SK-N-SH (cell line): Measurements from ENCODE around the gene KRT3. TPM values are rescaled to one million over a fixed set of nuclear protein-coding genes. Genes with fewer than 3 reads are reported as not detected.
"Not testable (repeated sequence)": the region's sequence is repeated elsewhere in the genome, so short reads cannot be mapped to it uniquely, and the experiment has no call there.

ENCODE experiments used
- CTCF ChIA-PET: fragments of 300-600, 350-600 bp; formaldehyde crosslinking; extraction: SDS; loops from one replicate; lab custom pipeline; 2021; lab: Yijun Ruan, JAX
- POLR2A ChIA-PET: fragments of 350-600 bp; sonication (Branson Sonifier 250); formaldehyde crosslinking; extraction: SDS; loops from one replicate; lab custom pipeline; 2020; ENCODE audit warnings: antibody characterized with exemption, inconsistent platforms; lab: Yijun Ruan, JAX
- DNase-seq: peaks from one replicate; pipeline ENCODE4 v3.0.0; 2012
- H2AFZ ChIP-seq: fragments of 200-600 bp; sonication (generic); 2 replicates; pipeline ENCODE4 v1.8.1; 2016; ENCODE audit warnings: antibody characterized with exemption, mild to moderate bottlenecking, low read depth
- H3F3A ChIP-seq: fragments of 200-600 bp; sonication (generic); replicated peaks from 2 replicates; pipeline ENCODE3; 2016; ENCODE audit warnings: antibody characterized with exemption, mild to moderate bottlenecking; ENCODE audit not compliant: insufficient read depth
- H3K27ac ChIP-seq, 2 experiments: fragments of 200-500 bp in 1 of 2; fragments of 200-600 bp in 1 of 2; sonication (Bioruptor generic) in 1 of 2; sonication (generic), shearing (Covaris generic) in 1 of 2; 2 replicates each; pipeline versions ENCODE4 v1.5.1 to v1.6.1; 2014 to 2016; ENCODE audit warnings: low read depth in 2 of 2, inconsistent platforms in 1 of 2, low read length in 1 of 2, mild to moderate bottlenecking in 1 of 2, mixed read lengths in 1 of 2
- H3K27me3 ChIP-seq: fragments of 200-600 bp; sonication (generic), shearing (Covaris generic); 2 replicates; pipeline ENCODE4 v1.6.1; 2016; ENCODE audit warnings: mixed run types; ENCODE audit not compliant: insufficient read depth
- H3K36me3 ChIP-seq, 2 experiments: fragments of 200-500 bp in 1 of 2; fragments of 200-600 bp in 1 of 2; sonication (Bioruptor generic) in 1 of 2; sonication (generic) in 1 of 2; replicated peaks in 1 of 2; 2 replicates each; pipeline versions ENCODE3 to v1.5.1; 2014 to 2016; ENCODE audit warnings: low read length in 1 of 2, mild to moderate bottlenecking in 1 of 2; ENCODE audit not compliant: insufficient read depth in 2 of 2, control insufficient read depth in 1 of 2
- H3K4me1 ChIP-seq, 2 experiments: fragments of 200-500 bp in 1 of 2; fragments of 200-600 bp in 1 of 2; sonication (Bioruptor generic) in 1 of 2; sonication (generic), shearing (Covaris generic) in 1 of 2; 2 replicates each; pipeline versions ENCODE4 v1.5.1 to v1.6.1; 2014 to 2016; ENCODE audit warnings: low read depth in 1 of 2, low read length in 1 of 2, mixed run types in 1 of 2; ENCODE audit not compliant: insufficient read depth in 2 of 2, control insufficient read depth in 1 of 2
- H3K4me2 ChIP-seq: fragments of 200-600 bp; sonication (generic), shearing (Covaris generic); 2 replicates; pipeline ENCODE4 v1.6.1; 2017; ENCODE audit warnings: mixed run types
- H3K4me3 ChIP-seq, 2 experiments: fragments of 200-500 bp in 1 of 2; fragments of 200-600 bp in 1 of 2; sonication (Bioruptor generic) in 1 of 2; sonication (generic), shearing (Covaris generic) in 1 of 2; 2 replicates each; pipeline versions ENCODE4 v1.5.1 to v1.8.1; 2014 to 2016; ENCODE audit warnings: low read depth in 2 of 2, inconsistent platforms in 1 of 2, low read length in 1 of 2, mild to moderate bottlenecking in 1 of 2, mixed read lengths in 1 of 2, moderate library complexity in 1 of 2
- H3K79me2 ChIP-seq: fragments of 200-600 bp; sonication (generic); 2 replicates; pipeline ENCODE4 v1.8.1; 2017; ENCODE audit warnings: mild to moderate bottlenecking; ENCODE audit not compliant: insufficient read depth
- H3K9ac ChIP-seq: fragments of 200-600 bp; sonication (generic); 2 replicates; pipeline ENCODE4 v1.6.1; 2017; ENCODE audit warnings: mixed run types
- H3K9me2 ChIP-seq: fragments of 200-600 bp; sonication (generic); 2 replicates; pipeline ENCODE4 v1.6.1; 2017; ENCODE audit warnings: mixed run types
- H3K9me3 ChIP-seq: fragments of 200-600 bp; sonication (generic); 2 replicates; pipeline ENCODE4 v1.6.1; 2017; ENCODE audit warnings: mixed run types, mild to moderate bottlenecking, moderate library complexity
- H4K20me1 ChIP-seq: fragments of 200-600 bp; sonication (generic); 2 replicates; pipeline ENCODE4 v1.6.1; 2017; ENCODE audit warnings: mild to moderate bottlenecking, mixed run types; ENCODE audit not compliant: insufficient read depth
- ELF1 ChIP-seq: IDR thresholded peaks from 2 replicates; pipeline ENCODE4 v1.4.0; 2012
- EP300 ChIP-seq, 2 experiments: IDR thresholded peaks; 2 replicates each; pipeline versions ENCODE4 v1.4.0 to v1.6.1; 2012; ENCODE audit warnings: borderline replicate concordance in 1 of 2, low read depth in 1 of 2, low read length in 1 of 2
- EZH2phosphoT487 ChIP-seq: fragments of 200-600 bp; sonication (generic); IDR thresholded peaks from 2 replicates; pipeline ENCODE4 v1.6.1; 2017; ENCODE audit warnings: low read depth, mixed run types, mild to moderate bottlenecking, antibody characterized with exemption, moderate library complexity, borderline replicate concordance
- FOSL2 ChIP-seq: IDR thresholded peaks from 2 replicates; pipeline ENCODE4 v1.4.0; 2012; ENCODE audit warnings: low read depth, mild to moderate bottlenecking, moderate library complexity, borderline replicate concordance
- FOXM1 ChIP-seq: IDR thresholded peaks from 2 replicates; pipeline ENCODE4 v1.4.0; 2012; ENCODE audit warnings: low read depth, mild to moderate bottlenecking
- GATA2 ChIP-seq: sonication (generic); formaldehyde crosslinking; IDR thresholded peaks from 2 replicates; pipeline ENCODE4 v1.5.0; 2020; ENCODE audit warnings: mild to moderate bottlenecking, missing genetic modification reagents
- MEF2A ChIP-seq: IDR thresholded peaks from 2 replicates; pipeline ENCODE4 v1.4.0; 2012; ENCODE audit warnings: low read depth, borderline replicate concordance
- NRF1 ChIP-seq: IDR thresholded peaks from 2 replicates; pipeline ENCODE4 v1.6.1; 2012; ENCODE audit warnings: low read depth, mild to moderate bottlenecking, low read length
- RCOR1 ChIP-seq: fragments of 150-350 bp; IDR thresholded peaks from 2 replicates; pipeline ENCODE4 v1.6.1; 2017; ENCODE audit warnings: antibody characterized with exemption, low read length
- RXRA ChIP-seq: IDR thresholded peaks from 2 replicates; pipeline ENCODE4 v1.4.0; 2012; ENCODE audit warnings: low read depth, mild to moderate bottlenecking, borderline replicate concordance
- SIN3A ChIP-seq: IDR thresholded peaks from 2 replicates; pipeline ENCODE4 v1.6.1; 2012; ENCODE audit warnings: low read depth, mild to moderate bottlenecking, low read length, moderate library complexity, borderline replicate concordance
- SMC3 ChIP-seq: IDR thresholded peaks from 2 replicates; pipeline ENCODE4 v1.6.1; 2012; ENCODE audit warnings: low read depth, low read length, improper control_type of control experiment
- TAF1 ChIP-seq: IDR thresholded peaks from 2 replicates; pipeline ENCODE4 v1.6.1; 2012; ENCODE audit warnings: low read depth, mild to moderate bottlenecking, low read length, moderate library complexity, borderline replicate concordance
- TCF12 ChIP-seq: IDR thresholded peaks from 2 replicates; pipeline ENCODE4 v1.4.0; 2012
- TEAD4 ChIP-seq: IDR thresholded peaks from 2 replicates; pipeline ENCODE4 v1.4.0; 2012; ENCODE audit warnings: mild to moderate bottlenecking, borderline replicate concordance; ENCODE audit not compliant: insufficient read depth
- YY1 ChIP-seq: IDR thresholded peaks from 2 replicates; pipeline ENCODE4 v1.4.0; 2012; ENCODE audit warnings: low read depth, mild to moderate bottlenecking
- WGBS: methylation state at CpG from one replicate; pipeline ENCODE4 v1.1.6; 2017; ENCODE audit warnings: low lambda C conversion rate; 5-methylcytosine and 5-hydroxymethylcytosine counted together
- polyA plus RNA-seq, 3 experiments: library from polyadenylated mRNA; depleted of rRNA; stranded (reverse); fragments of >200 nt; gene quantifications; 2 replicates each; pipeline ENCODE4 v1.2.3, GENCODE V29; 2012
- TF ChIP-seq, protein P1 (sequence below): IDR thresholded peaks from 2 replicates; pipeline ENCODE4 v1.4.0; 2012; ENCODE audit warnings: low read depth
- TF ChIP-seq, protein P2 (sequence below): IDR thresholded peaks from 2 replicates; pipeline ENCODE4 v1.4.0; 2012; ENCODE audit warnings: low read depth, borderline replicate concordance
- TF ChIP-seq, protein P3 (sequence below): fragments of 150-350 bp; IDR thresholded peaks from 2 replicates; pipeline ENCODE4 v1.6.1; 2016; ENCODE audit warnings: mild to moderate bottlenecking, low read depth, low read length

Gene KRT3
- polyA plus RNA-seq, 1 of the 3 experiments (the other 2 are of a cell fraction), result not detected

DNA sequence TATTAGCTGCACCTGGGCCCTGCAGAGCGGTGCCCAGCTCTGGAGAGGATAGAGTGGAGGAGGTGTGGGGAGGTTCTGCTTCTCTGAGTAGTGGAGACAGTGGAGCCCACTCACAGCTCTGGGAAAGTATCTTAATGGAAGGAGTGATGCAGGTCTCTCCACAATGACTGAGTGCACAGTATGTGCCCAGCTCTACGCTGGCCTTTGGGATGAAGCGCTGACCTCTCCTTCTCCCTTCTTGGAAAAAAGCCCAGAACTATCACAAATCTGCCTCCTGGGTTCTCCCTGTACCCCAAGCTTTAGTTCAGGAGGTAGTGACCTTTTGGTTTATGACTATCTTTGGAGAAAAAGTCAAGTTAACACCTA lies 495 bp upstream of the KRT3 start:
- CTCF ChIA-PET, result interaction anchor here (0.9 to 1.0 kb wide), 2 partner anchors 83 to 184 kb away, joined by 3 to 4 read pairs; no protein-coding TSS in a partner anchor
- WGBS, result 31% methylated on average over 2 of the region's 3 CpGs
- DNase-seq, result no peak

DNA sequence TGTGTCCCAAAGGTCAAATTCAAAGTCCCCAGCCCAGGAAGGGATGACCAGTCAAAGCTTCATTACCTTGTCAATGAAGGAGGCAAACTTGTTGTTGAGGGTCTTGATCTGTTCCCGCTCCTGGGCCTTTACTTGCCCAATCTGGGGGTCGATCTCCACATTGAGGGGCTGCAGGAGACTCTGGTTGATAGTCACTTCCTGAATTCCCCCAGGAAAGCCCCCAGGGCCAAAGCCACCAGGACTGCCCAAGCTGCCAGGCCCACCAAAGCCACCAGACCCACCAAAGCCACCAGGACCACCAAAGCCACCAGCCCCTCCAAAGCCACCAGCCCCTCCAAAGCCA lies 614 bp downstream of the KRT3 start:
- H3K4me2 ChIP-seq, H3K9me3 ChIP-seq, H3K4me3 ChIP-seq, H3K27ac ChIP-seq, DNase-seq, H3K79me2 ChIP-seq, H3K9ac ChIP-seq, H3K4me1 ChIP-seq, POLR2A ChIA-PET, H3F3A ChIP-seq, H3K9me2 ChIP-seq, H4K20me1 ChIP-seq, CTCF ChIA-PET, H3K36me3 ChIP-seq, H2AFZ ChIP-seq: not testable (repeated sequence)
- WGBS, result 21% methylated on average over 2 of the region's 2 CpGs
- peaks cover 18% of the 10 kb centered on the region; the same call in 1 of the 2 replicates for H3K27me3 ChIP-seq

More for the DNA sequence above, 495 bp upstream of the KRT3 start:
- Histone ChIP-seq H3K36me3 (no peaks in the 10 kb centered on the region), H3K4me3 (no peak overlapping the region), H3K9ac (no peak overlapping the region), H3K27ac (no peak overlapping the region), H3K9me2 (no peaks in the 10 kb centered on the region), H3K4me1 (no peaks in the 10 kb centered on the region), H3F3A (peaks cover 3% of the 10 kb centered on the region), H3K9me3 (no peaks in the 10 kb centered on the region), H3K4me2 (no peak overlapping the region), H2AFZ (no peak overlapping the region), H4K20me1 (no peaks in the 10 kb centered on the region), H3K27me3 (peaks cover 13% of the 10 kb centered on the region; the same call in 1 of the 2 replicates), H3K79me2 (no peaks in the 10 kb centered on the region)
- POLR2A ChIA-PET, result no interaction called here
- TF ChIP-seq RXRA, result no peak
- TF ChIP-seq, protein P1, sequence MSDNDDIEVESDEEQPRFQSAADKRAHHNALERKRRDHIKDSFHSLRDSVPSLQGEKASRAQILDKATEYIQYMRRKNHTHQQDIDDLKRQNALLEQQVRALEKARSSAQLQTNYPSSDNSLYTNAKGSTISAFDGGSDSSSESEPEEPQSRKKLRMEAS, result no peak
- TF ChIP-seq, protein P2, sequence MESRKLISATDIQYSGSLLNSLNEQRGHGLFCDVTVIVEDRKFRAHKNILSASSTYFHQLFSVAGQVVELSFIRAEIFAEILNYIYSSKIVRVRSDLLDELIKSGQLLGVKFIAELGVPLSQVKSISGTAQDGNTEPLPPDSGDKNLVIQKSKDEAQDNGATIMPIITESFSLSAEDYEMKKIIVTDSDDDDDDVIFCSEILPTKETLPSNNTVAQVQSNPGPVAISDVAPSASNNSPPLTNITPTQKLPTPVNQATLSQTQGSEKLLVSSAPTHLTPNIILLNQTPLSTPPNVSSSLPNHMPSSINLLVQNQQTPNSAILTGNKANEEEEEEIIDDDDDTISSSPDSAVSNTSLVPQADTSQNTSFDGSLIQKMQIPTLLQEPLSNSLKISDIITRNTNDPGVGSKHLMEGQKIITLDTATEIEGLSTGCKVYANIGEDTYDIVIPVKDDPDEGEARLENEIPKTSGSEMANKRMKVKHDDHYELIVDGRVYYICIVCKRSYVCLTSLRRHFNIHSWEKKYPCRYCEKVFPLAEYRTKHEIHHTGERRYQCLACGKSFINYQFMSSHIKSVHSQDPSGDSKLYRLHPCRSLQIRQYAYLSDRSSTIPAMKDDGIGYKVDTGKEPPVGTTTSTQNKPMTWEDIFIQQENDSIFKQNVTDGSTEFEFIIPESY, result no peak
- TF ChIP-seq FOXM1, result no peak
- no peak for TF ChIP-seq NRF1
- no peak for TF ChIP-seq YY1
- no peak for TF ChIP-seq SMC3
- TF ChIP-seq TCF12, result no peak
- TF ChIP-seq SIN3A, result no peak
- TF ChIP-seq EZH2phosphoT487, result no peak
- TF ChIP-seq GATA2, result no peak
- no peak for TF ChIP-seq TAF1
- no peak for TF ChIP-seq MEF2A
- no peak for TF ChIP-seq RCOR1
- TF ChIP-seq, protein P3, sequence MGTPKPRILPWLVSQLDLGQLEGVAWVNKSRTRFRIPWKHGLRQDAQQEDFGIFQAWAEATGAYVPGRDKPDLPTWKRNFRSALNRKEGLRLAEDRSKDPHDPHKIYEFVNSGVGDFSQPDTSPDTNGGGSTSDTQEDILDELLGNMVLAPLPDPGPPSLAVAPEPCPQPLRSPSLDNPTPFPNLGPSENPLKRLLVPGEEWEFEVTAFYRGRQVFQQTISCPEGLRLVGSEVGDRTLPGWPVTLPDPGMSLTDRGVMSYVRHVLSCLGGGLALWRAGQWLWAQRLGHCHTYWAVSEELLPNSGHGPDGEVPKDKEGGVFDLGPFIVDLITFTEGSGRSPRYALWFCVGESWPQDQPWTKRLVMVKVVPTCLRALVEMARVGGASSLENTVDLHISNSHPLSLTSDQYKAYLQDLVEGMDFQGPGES, result no peak
- TF ChIP-seq FOSL2, result no peak
- TF ChIP-seq EP300 (IDR thresholded peaks at IDR 0.05; ENCODE audit: borderline replicate concordance in 1 of 2, low read depth in 1 of 2, low read length in 1 of 2), result no peak
- no peak for TF ChIP-seq ELF1
- no peak for TF ChIP-seq TEAD4
